Ureter (tissue), 1 donor: Measurements from ENCODE around the gene TEPSIN. TPM values are rescaled to one million over a fixed set of nuclear protein-coding genes. Genes with fewer than 3 reads are reported as not detected.
A peak's percentile ranks its signal among the peaks of the same experiment; 100 is the strongest.
"Not testable (repeated sequence)": the region's sequence is repeated elsewhere in the genome, so short reads cannot be mapped to it uniquely, and the experiment has no call there.

Experiments
- DNase-seq: peaks from one replicate; pipeline ENCODE4 v3.0.0-alpha.2; 2020; ENCODE audit warnings: low spot score
- total RNA-seq: library from RNA; stranded (reverse); gene quantifications from one replicate; pipeline ENCODE4 v1.2.4, GENCODE V29; 2023
- donor health status: DM: yes; HTN: yes; CAD: no.

TEPSIN gene
- total RNA-seq, 1 donor from 2014 or later: 37.1 TPM

GRCh38 chr17:81236784-81237183 lies 2.1 kb downstream of the TEPSIN start:
- DNase-seq: no peak

GRCh38 chr17:81235822-81236740 lies 2.8 kb downstream of the TEPSIN start:
- DNase-seq: no peak

- DNase-seq: no peak
Measured at GRCh38 chr17:81234940-81235821, 3.7 kb downstream of the TEPSIN start.

- DNase-seq: no peak
Measured at GRCh38 chr17:81234506-81234855, 4.4 kb downstream of the TEPSIN start.

GRCh38 chr17:81233811-81234505 lies 4.9 kb downstream of the TEPSIN start:
- no peak for DNase-seq

GRCh38 chr17:81233316-81233715 lies 5.5 kb downstream of the TEPSIN start:
- no peak for DNase-seq

GRCh38 chr17:81232616-81233241 lies 6.1 kb downstream of the TEPSIN start:
- no peak for DNase-seq

GRCh38 chr17:81231766-81232581 lies 6.9 kb downstream of the TEPSIN start:
- DNase-seq: no peak

GRCh38 chr17:81231121-81231645 lies 7.7 kb downstream of the TEPSIN start:
- DNase-seq: no peak

- no peak for DNase-seq
Measured at GRCh38 chr17:81230043-81230820, 8.6 kb downstream of the TEPSIN start.

- no peak for DNase-seq
Measured at GRCh38 chr17:81229666-81229920, 9.3 kb downstream of the TEPSIN start.

- DNase-seq: no peak
Measured at GRCh38 chr17:81228834-81229665, 9.8 kb downstream of the TEPSIN start.

GRCh38 chr17:81228420-81228819 lies 10.4 kb downstream of the TEPSIN start:
- no peak for DNase-seq

GRCh38 chr17:81227630-81228029 lies 11.2 kb downstream of the TEPSIN start:
- DNase-seq: not testable (repeated sequence)

GRCh38 chr17:81223762-81224130 lies 15.1 kb downstream of the TEPSIN start:
- no peak for DNase-seq

- peak; percentile 99 for DNase-seq
Measured at GRCh38 chr17:81222906-81223761, 15.7 kb downstream of the TEPSIN start, which contains the start of gene CEP131. Gene CEP131, minus strand, starts transcription at chr17:81222965. Its CDS starts 2,909 bp downstream, at chr17:81220056.

GRCh38 chr17:81222620-81222905 lies 16.3 kb downstream of the TEPSIN start:
- no peak for DNase-seq
